ENCODE measurements around the gene OLFM1.

GRCh38 chr9:135090547-135090946, 3.1 kb downstream of the OLFM1 start:
- TF ChIP-seq CTCF (IDR thresholded peaks at IDR 0.05 in 2 of 3, conservative IDR thresholded peaks at IDR 0.05 in 1 of 3; ENCODE audit: borderline replicate concordance in 1 of 3, insufficient read depth in 1 of 3, low read depth in 2 of 3, low read length in 2 of 3): no peak
- no peak for TF ChIP-seq POLR2A (IDR thresholded peaks at IDR 0.05; ENCODE audit: borderline replicate concordance, extremely low read depth, insufficient read depth, insufficient read length)
- TF ChIP-seq SP1 (IDR thresholded peaks at IDR 0.05; ENCODE audit: low read depth): no peak
- no peak for TF ChIP-seq SIN3A (IDR thresholded peaks at IDR 0.05; ENCODE audit: low read depth)
- TF ChIP-seq MAX (IDR thresholded peaks at IDR 0.05): no peak
- no peak for TF ChIP-seq EZH2 (IDR thresholded peaks at IDR 0.05)
- TF ChIP-seq RAD21 (IDR thresholded peaks at IDR 0.05; ENCODE audit: low read depth): no peak
- TF ChIP-seq REST (IDR thresholded peaks at IDR 0.05; ENCODE audit: low read depth): peak; percentile 86
- no peak for TF ChIP-seq SRF (IDR thresholded peaks at IDR 0.05; ENCODE audit: low read depth)
- no peak for TF ChIP-seq POLR2AphosphoS5 (IDR thresholded peaks at IDR 0.05; ENCODE audit: low read depth, low read length)
- no peak for TF ChIP-seq CEBPB (IDR thresholded peaks at IDR 0.05; ENCODE audit: low read depth)
- no peak for TF ChIP-seq ZNF274 (IDR thresholded peaks at IDR 0.05; ENCODE audit: low read depth, low read length)
- TF ChIP-seq TCF7L2 (IDR thresholded peaks at IDR 0.05; ENCODE audit: borderline replicate concordance, extremely low read depth, insufficient read depth, insufficient read length): no peak
